SHP77 treated with DMSO at 0.1 percent for 48 hours (cell line): ENCODE measurements around the gene HBB.
A peak's percentile ranks its signal among the peaks of the same experiment; 100 is the strongest.
"Not testable (repeated sequence)": the region's sequence is repeated elsewhere in the genome, so short reads cannot be mapped to it uniquely, and the experiment has no call there.

ENCODE experiments used
- DNase-seq: peaks from one replicate; lab custom pipeline; 2025; lab: John Stamatoyannopoulos, UW

Gene HBB

DNA sequence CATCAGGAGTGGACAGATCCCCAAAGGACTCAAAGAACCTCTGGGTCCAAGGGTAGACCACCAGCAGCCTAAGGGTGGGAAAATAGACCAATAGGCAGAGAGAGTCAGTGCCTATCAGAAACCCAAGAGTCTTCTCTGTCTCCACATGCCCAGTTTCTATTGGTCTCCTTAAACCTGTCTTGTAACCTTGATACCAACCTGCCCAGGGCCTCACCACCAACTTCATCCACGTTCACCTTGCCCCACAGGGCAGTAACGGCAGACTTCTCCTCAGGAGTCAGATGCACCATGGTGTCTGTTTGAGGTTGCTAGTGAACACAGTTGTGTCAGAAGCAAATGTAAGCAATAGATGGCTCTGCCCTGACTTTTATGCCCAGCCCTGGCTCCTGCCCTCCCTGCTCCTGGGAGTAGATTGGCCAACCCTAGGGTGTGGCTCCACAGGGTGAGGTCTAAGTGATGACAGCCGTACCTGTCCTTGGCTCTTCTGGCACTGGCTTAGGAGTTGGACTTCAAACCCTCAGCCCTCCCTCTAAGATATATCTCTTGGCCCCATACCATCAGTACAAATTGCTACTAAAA is at the start of gene HBB:
Gene HBB (minus strand): TSS at position 340 of the 579 bp plus-strand sequence. CDS start 50 bp downstream, at position 290.
- peak; percentile 16 for DNase-seq

DNA sequence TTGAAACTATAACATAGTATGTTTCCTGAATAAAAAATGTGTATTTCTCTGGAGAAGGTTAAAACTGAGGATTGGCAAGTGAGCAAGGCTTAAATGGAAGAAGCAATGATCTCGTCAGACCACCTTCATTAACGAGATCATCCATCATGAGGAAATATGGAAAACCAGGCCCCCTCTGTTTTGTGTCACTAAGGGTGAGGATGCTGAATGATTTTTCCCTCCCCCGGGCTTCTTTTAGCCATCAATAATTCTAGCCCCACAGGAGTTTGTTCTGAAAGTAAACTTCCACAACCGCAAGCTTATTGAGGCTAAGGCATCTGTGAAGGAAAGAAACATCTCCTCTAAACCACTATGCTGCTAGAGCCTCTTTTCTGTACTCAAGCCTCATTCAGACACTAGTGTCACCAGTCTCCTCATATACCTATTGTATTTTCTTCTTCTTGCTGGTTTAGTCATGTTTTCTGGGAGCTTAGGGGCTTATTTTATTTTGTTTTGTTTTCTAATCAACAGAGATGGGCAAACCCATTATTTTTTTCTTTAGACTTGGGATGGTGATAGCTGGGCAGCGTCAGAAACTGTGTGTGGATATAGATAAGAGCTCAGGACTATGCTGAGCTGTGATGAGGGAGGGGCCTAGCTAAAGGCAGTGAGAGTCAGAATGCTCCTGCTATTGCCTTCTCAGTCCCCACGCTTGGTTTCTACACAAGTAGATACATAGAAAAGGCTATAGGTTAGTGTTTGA is 48.7 kb upstream of the HBB start:
- DNase-seq: no peak

DNA sequence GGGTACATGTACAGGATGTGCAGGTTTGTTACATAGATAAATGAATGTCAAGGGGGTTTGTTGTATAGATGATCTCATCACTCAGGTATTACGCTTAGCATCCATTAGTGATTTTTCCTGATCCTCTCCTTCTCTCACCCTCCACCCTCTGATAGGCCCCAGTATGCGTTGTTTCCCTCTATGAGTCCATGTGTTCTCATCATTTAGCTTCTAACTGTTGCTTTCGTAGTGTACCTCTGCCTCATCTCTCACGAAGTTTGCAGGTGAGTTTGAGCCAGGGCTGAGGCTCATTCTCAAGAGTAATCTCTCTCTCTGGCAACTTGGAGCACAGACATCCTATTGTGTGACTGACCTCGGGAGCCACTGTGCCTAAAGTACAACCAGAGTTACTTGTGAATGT is 47.5 kb upstream of the HBB start:
- DNase-seq: no peak

DNA sequence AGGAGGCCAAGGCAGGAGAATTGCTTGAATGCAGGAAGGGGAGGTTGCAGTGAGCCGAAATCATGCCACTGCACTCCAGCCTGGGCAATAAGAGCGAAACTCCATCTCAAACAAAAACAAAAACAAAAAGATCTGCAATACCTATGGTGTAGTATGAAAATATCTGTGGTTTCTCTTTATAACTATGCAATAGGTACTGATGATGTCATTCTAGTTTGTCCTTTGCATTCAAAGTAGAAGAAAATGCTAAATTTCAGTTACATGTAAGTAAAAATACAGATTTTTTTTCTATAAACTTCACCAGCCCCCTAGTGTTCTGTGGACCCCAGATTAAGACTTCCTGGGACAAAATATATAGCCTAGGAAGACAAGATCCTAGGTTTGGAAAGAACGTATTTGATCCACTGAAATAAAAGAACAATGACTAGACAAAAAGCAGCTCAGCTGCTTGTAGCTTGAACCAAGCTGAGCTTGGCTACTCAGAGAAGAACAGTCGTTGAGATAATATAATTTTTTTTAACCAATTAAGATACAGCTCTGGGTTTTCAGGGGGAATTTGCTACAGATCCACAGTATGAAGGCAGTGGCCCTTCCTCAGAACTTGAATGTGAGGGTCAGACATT is 45.6 kb upstream of the HBB start:
- DNase-seq: no peak

DNA sequence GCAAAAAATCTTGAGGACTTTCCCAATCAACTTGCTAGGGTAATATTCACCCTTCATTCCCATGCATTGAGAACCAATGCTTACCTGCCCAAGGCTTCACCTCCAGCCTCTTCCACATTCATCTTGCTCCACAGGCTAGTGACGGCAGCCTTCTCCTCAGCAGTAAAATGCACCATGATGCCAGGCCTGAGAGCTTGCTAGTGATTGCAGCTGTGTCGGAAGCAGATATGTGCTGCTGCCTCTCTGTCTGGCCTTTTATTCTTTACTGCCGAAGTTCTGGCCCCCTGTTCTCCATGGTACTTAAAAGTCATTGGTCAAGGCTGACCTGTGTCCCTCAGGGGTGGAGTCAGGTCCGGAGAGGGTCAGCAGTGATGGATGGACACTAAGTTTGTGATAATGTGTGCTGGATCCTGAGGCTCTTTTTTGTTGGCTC is 42.9 kb upstream of the HBB start, which contains the start of gene HBE1:
Gene HBE1 (minus strand): TSS at position 231 of the 433 bp plus-strand sequence. CDS start 55 bp downstream, at position 176.
- DNase-seq: no peak

DNA sequence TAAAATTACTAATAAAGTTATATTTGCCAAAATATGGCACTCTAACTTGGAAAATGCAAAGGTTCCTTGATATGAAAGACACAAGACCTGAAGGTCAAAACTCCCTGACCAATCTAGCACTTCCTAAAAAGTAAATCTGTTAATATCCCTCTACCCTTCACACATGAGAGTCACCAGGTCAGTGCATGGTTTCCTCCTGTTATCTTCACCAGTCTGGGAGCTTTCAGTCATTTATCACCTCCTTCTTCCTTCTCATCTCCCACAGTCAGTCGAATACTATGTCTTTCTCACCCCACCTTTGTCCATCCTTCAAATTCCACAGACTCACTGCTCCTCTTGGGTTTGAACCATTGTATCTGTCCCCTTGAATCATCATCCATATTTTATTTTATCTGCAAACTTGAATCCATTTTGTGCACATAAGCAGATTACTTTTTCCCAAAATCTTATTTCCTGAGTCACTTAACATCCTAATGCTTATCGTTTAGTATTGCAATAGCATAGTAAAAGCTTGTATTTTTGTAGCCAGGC is 40.2 kb upstream of the HBB start:
- DNase-seq: no peak

DNA sequence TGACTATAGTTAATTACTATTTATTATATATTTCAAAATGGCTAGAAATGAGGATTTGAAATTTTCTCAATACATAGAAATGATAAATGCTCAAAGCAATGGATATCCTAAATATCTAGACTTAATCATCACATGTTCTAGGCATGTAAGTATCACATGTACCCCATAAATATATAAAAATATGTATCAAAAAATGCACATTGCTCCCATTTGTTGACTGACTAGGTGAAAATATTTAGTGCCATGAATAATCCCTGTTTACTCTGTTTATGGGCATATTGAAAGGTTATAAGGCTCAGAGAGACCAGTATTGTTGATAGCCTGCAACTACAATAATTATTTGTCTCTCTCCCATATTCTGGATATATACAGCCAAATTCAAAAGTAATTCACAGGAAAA is 39.7 kb upstream of the HBB start:
- no peak for DNase-seq

DNA sequence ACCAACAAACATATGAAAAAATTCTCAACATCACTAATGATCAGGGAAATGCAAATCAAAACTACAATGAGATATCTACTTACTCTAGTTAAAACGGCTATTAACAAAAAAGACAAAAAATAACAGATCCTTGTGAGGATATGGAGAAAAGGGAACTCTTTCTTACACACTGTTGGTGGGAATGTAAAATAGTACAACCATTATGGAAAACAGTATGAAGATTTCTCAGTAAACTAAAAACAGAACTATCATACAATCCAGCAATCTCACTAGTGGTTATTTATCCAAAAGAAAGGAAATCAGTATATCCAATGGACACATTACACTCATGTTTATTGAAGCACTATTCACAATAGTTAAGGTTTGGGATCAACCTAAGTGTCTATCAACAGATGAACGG is 39.0 kb upstream of the HBB start:
- no peak for DNase-seq

DNA sequence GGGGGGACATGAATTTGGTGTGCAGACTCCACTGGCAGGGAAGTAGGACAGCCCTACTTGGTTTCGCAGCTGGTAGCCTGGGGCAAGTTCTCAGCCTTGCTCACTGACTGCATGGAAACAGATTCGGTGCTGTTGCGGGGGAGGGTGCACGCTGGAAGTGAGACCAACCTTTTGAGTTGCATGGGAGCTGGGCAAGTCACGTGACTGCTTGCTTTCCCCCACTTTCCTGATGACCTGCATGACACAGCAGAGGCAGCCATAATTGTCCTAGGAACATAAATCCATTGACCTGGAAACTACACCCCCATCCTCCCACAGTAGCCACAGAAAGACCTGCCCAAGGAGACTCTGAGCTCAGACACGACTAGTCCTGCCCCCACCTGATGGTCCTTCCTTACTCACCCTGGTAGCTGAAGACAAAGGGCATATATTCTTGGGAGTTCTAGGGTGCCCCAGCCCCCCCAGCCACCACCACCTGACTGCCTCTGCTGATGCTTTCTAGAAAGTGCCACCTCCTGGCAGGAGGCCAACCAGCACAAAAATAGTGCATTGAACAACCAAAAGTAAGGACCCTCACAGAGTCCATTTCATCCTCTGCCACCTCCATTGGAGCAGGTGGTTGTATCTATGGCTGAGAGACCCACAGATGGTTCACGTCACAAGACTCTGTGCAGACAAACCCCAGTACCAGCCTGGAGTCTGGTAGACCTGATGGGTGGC is 31.8 kb upstream of the HBB start:
- no peak for DNase-seq

DNA sequence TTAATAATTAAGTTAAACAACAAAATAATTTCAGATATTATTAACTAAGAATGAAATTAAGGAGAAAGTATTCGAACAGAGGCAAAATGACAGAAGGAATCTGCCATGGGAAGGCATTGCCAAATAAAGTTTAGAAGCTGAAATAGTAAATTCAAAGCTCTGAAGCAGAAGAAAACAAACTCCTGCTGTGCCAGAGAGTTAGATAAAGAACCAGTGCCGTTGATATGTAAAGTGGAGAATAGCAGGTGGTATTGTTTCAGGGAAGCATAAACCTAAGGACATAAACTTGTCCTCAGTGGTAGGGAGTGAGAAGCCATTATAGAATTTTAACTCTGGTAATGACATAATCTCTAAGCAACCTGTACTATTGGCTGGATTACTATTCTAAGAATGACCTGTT is 30.4 kb upstream of the HBB start:
- DNase-seq: no peak

DNA sequence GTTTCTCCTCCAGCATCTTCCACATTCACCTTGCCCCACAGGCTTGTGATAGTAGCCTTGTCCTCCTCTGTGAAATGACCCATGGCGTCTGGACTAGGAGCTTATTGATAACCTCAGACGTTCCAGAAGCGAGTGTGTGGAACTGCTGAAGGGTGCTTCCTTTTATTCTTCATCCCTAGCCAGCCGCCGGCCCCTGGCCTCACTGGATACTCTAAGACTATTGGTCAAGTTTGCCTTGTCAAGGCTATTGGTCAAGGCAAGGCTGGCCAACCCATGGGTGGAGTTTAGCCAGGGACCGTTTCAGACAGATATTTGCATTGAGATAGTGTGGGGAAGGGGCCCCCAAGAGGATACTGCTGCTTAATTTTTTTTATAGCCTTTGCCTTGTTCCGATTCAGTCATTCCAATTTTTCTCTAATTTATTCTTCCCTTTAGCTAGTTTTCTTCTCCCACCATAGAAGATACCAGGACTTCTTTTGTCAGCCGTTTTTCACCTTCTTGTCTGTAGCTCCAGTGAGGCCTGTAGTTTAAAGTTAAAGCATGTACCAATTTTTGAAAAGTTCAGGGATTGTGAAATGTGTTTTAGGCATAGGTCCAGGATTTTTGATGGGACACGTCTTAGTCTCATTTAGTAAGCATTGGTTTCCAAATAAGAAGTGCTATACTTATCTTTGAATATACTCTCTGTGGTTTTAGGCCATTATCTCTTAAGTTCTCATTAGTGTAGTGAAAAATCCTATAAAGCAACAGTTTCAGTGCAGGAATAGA is 28.0 kb upstream of the HBB start, which contains the start of gene HBG2:
Gene HBG2 (minus strand): TSS at position 136 of the 768 bp plus-strand sequence. CDS start 53 bp downstream, at position 83.
- DNase-seq: not testable (repeated sequence)

DNA sequence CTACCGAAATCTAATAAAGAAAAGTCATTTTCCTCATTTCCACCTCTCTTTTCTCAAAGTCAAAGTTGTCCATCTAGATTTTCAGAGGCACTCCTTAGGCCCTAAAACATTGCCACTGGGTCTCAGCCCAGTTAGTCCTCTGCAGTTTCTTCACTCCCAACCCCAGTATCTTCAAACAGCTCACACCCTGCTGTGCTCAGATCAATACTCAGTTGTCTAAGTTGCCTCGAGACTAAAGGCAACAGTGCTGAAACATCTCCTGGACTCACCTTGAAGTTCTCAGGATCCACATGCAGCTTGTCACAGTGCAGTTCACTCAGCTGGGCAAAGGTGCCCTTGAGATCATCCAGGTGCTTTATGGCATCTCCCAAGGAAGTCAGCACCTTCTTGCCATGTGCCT is 27.2 kb upstream of the HBB start:
- not testable (repeated sequence) for DNase-seq

DNA sequence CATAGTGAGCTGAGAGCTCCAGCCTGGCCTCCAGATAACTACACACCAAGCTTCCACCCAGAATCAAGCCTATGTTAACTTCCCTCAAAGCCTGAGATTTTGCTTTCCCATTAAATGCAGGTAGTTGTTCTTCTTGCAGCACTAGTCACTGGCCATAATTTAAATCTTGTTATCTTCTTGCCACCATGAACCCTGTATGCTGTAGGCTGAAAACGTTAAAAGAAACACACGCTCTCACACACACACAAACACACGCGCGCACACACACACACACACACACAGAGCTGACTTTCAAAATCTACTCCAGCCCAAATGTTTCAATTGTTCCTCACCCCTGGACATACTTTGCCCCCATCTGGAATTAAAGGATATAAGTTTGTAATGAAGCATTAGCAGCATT is 26.6 kb upstream of the HBB start:
- DNase-seq: not testable (repeated sequence)

DNA sequence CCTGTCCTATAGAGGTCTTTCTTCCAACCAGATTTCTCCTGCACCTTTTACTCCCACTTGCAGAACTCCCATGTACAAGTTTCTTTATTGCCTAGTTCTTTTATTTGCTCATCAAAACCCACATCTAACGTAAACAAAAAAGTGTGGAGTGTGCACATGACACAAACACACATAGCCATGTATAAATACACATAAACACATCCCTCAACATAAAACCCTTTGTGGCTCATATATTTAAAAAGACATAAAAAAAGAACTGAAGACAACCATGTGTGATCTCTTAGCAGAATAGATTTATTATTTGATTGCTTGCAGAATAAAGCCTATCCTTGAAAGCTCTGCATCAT is 26.0 kb upstream of the HBB start:
- no peak for DNase-seq

DNA sequence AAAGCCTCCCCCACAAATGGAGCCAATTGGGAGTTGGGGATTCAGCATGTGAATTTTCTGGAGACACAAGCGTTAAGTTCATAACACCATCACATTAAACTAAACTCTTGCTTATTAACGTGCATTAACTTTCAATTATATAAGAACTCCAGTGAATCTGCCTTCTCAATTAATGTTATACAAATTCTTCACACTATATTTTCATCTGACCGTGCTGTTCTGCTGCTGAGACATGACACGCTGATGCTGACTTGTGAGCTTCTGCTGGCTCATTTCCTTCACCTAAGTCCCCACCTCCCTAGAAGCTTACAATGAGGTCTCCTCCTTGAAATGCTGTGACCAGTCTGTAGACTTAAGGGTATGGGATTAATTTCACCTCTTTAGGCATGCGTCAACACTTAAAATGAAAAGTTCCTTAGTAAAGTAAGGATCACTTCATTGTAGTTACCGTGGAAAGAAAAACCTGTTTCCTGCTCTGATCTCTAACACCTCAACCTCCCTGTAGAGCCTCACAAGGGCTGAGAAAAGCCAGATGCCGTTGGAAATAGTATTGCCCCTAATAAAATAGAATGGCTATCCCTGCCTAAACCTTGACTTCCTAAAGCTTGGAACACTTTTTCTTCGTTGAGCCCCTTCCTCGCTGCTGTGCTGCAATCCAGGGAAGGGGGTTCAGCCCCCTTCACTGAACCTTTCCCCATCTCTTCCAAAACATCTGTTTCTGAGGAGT is 25.5 kb upstream of the HBB start:
- no peak for DNase-seq

DNA sequence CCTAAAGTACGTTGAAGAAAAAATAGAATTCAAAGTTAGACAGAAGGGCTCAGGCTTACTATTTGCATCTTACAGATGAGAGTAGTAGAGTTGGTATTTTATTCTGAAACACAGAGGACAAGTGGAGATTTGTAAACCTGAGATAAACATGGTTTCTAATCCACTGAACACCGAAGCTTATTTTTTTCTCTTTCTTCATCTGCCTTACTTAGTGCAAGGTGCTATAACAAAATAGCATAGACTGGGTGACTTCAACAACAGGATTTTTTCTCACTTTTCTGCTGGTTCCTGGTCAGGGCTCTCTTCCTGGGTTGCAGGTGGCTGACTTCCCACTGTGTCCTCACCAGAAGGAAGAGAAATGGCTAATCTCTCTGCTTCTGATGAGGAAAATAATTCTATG is 24.9 kb upstream of the HBB start:
- DNase-seq: no peak

DNA sequence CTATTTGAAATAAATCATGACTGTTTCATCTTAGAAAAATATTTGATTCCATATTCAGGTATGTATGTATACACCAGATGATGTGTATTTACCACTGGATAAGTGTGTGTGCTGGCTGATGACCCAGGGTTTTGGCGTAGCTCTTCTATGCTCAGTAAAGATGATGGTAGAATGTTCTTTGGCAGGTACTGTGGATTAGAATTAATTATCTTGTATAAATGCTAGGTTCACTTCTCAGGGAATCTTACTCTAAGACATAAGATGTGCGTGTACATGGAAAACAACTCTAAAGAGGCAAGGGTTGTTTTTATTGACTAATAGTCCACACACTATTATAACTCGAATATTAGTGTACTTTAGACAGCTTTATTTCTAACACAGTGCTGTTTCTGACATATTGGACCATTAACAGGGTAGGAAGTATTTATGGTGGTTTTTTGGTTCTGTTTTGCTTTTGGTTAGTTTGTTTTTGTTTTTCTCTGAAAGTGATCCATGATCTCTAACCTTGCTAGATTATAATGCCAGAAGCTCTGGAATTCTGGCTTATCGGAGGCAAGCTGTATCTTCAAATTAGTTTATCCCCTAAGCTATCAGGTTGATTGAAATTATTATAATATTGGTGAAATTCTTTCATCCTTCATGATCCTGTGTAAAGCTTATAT is 23.8 kb upstream of the HBB start:
- DNase-seq: no peak

DNA sequence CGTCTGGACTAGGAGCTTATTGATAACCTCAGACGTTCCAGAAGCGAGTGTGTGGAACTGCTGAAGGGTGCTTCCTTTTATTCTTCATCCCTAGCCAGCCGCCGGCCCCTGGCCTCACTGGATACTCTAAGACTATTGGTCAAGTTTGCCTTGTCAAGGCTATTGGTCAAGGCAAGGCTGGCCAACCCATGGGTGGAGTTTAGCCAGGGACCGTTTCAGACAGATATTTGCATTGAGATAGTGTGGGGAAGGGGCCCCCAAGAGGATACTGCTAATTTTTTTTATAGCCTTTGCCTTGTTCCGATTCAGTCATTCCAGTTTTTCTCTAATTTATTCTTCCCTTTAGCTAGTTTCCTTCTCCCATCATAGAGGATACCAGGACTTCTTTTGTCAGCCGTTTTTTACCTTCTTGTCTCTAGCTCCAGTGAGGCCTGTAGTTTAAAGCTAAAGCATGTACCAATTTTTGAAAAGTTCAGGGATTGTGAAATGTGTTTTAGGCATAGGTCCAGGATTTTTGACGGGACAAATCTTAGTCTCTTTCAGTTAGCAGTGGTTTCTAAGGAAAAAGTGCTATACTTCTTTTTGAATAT is 23.0 kb upstream of the HBB start, which contains the start of gene HBG1:
Gene HBG1 (minus strand): TSS at position 51 of the 590 bp plus-strand sequence. CDS start 53 bp downstream, outside the sequence.
- DNase-seq: not testable (repeated sequence)

DNA sequence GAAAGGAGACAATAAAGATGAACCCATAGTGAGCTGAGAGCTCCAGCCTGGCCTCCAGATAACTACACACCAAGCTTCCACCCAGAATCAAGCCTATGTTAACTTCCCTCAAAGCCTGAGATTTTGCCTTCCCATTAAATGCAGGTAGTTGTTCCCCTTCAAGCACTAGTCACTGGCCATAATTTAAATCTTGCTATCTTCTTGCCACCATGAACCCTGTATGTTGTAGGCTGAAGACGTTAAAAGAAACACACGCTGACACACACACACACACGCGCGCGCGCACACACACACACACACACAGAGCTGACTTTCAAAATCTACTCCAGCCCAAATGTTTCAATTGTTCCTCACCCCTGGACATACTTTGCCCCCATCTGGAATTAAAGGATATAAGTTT is 21.6 kb upstream of the HBB start:
- DNase-seq: not testable (repeated sequence)
